Upper lobe of left lung (tissue), 4 donors: ENCODE data around the gene TMCO4.

ENCODE experiments used
- CTCF ChIP-seq, 6 experiments: fragments of 450-650 bp in 4 of 6; fragments of 200-600 bp in 2 of 6; sonication (generic) in 2 of 6; IDR thresholded peaks; one replicate each; pipeline ENCODE4 v1.5.1; 2016 to 2019; ENCODE audit warnings: antibody characterized with exemption in 6 of 6
- POLR2A ChIP-seq, 4 donors: fragments of 450-650 bp; IDR thresholded peaks; one replicate each; pipeline ENCODE4 v1.5.1; 2016 to 2017; ENCODE audit warnings: antibody characterized with exemption in 4 of 4, mild to moderate bottlenecking in 2 of 4
- POLR2AphosphoS5 ChIP-seq, 2 donors: sonication (generic); formaldehyde crosslinking; IDR thresholded peaks; one replicate each; pipeline ENCODE4 v1.5.1; 2017; ENCODE audit warnings: antibody characterized with exemption in 2 of 2

DNA sequence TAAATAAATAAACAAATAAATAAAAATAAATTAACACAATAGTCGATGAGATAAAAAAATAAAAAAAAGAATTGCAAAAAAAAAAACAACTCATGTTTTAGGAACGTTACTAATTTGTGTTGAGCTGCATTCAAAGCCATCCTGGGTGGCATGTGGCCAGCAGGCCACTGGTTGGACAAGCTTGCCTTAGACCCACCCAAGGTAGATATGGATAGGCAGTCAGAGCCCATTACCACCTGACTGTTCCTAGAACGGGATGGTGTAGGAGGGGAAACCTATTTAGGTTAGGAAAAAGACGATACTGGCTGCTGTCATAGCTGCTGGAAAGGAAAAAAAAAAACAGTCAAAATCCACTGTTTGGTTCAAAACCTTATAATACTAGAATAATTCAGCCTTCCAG lies 94.3 kb downstream of the TMCO4 start:
- TF ChIP-seq CTCF (IDR thresholded peaks at IDR 0.05) (no peak), POLR2A (IDR thresholded peaks at IDR 0.05) (no peak), POLR2AphosphoS5 (IDR thresholded peaks at IDR 0.05) (no peak)
